ENCODE data around the gene WFS1. TPM values are rescaled to one million over a fixed set of nuclear protein-coding genes. Genes with fewer than 3 reads are reported as not detected.

WFS1 gene
- total RNA-seq, 1 experiment from 2014 or later = 21.5 TPM

DNA sequence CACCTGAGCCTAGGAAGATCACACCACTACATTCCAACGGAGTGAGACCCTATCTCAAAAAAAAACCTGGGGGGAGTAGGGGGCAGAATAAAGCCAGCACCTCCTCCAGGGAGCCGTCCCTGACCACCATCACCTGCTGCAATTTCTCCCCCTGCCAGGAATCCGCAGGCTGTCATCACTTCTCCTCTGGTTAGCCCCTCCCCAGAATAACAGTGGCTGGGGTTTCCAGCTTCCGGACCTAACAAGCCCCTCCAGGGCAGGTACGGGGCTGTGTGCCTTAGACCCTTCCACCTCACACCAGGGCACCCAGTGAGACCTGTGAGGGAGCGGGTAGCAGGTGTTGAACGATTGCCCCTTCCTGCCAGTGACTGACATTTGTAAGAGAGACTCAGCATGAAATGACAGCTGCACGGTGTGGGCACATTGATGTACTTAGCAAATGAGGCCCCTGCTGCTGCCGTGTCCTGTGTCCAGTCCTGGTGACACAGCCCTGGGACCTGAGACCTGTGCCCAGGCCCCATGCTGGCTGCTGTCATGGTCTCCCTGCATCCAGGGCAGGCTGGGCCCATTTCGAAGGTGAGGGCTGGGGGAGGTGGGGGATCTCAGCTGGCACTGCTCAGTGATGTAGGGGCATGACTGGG lies 6.7 kb upstream of the WFS1 start:
- H3K4me1 ChIP-seq (ENCODE audit: control insufficient read depth in 1 of 2, insufficient read depth in 2 of 2, low read length in 2 of 2) = no peaks in the 10 kb centered on the region
- no peaks in the 10 kb centered on the region for H3K9me2 ChIP-seq (ENCODE audit: insufficient read depth)
- H2AFZ ChIP-seq (ENCODE audit: low read depth, low read length, poor library complexity, severe bottlenecking) = no peak overlapping the region
- H3K4me3 ChIP-seq (replicated peaks in 1 of 2; ENCODE audit: low read depth in 1 of 2, low read length in 2 of 2) = no peak overlapping the region
- no peaks in the 10 kb centered on the region for H3K36me3 ChIP-seq (ENCODE audit: control insufficient read depth in 1 of 2, insufficient read depth in 2 of 2, low read length in 2 of 2)
- intact Hi-C loops (cut with micrococcal nuclease) = no loop called here
- no peak overlapping the region for H3K9ac ChIP-seq (ENCODE audit: low read length)
- ATAC-seq (no peak), DNase-seq (ENCODE audit: low read depth, low spot score) (no peak)
- BruUV-seq (replicated peaks) = no TSS peak
- no peak for TF ChIP-seq ELF1 (IDR thresholded peaks at IDR 0.05; ENCODE audit: borderline replicate concordance, low read depth)
- no peak for TF ChIP-seq EGR1 (IDR thresholded peaks at IDR 0.05; ENCODE audit: low read depth)
- TF ChIP-seq, protein P1, sequence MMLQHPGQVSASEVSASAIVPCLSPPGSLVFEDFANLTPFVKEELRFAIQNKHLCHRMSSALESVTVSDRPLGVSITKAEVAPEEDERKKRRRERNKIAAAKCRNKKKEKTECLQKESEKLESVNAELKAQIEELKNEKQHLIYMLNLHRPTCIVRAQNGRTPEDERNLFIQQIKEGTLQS (IDR thresholded peaks at IDR 0.05) = no peak
- TF ChIP-seq SRF (IDR thresholded peaks at IDR 0.05; ENCODE audit: low read depth) = no peak
- no peak for TF ChIP-seq YY1 (IDR thresholded peaks at IDR 0.05; ENCODE audit: extremely low read depth, insufficient replicate concordance, low read depth, low read length)
- TF ChIP-seq EZH2 (IDR thresholded peaks at IDR 0.05) = no peak
- no peak for TF ChIP-seq TCF7L2 (IDR thresholded peaks at IDR 0.05; ENCODE audit: borderline replicate concordance, extremely low read depth, insufficient read depth, insufficient read length)
- TF ChIP-seq EZH2phosphoT487 (IDR thresholded peaks at IDR 0.05; ENCODE audit: borderline replicate concordance) = no peak
- no peak for TF ChIP-seq ZNF274 (IDR thresholded peaks at IDR 0.05; ENCODE audit: low read depth, low read length)
- TF ChIP-seq POLR2A (IDR thresholded peaks at IDR 0.05; ENCODE audit: borderline replicate concordance, extremely low read depth, insufficient read depth, insufficient read length) = no peak
- no peak for TF ChIP-seq RAD21 (IDR thresholded peaks at IDR 0.05; ENCODE audit: low read depth)
- TF ChIP-seq CEBPB (IDR thresholded peaks at IDR 0.05; ENCODE audit: low read depth) = no peak
- no peak for TF ChIP-seq JUND (IDR thresholded peaks at IDR 0.05)
- TF ChIP-seq, protein P2, sequence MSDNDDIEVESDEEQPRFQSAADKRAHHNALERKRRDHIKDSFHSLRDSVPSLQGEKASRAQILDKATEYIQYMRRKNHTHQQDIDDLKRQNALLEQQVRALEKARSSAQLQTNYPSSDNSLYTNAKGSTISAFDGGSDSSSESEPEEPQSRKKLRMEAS (IDR thresholded peaks at IDR 0.05) = no peak
- no peak for TF ChIP-seq CBX3 (IDR thresholded peaks at IDR 0.05; ENCODE audit: low read depth)
- TF ChIP-seq, protein P3, sequence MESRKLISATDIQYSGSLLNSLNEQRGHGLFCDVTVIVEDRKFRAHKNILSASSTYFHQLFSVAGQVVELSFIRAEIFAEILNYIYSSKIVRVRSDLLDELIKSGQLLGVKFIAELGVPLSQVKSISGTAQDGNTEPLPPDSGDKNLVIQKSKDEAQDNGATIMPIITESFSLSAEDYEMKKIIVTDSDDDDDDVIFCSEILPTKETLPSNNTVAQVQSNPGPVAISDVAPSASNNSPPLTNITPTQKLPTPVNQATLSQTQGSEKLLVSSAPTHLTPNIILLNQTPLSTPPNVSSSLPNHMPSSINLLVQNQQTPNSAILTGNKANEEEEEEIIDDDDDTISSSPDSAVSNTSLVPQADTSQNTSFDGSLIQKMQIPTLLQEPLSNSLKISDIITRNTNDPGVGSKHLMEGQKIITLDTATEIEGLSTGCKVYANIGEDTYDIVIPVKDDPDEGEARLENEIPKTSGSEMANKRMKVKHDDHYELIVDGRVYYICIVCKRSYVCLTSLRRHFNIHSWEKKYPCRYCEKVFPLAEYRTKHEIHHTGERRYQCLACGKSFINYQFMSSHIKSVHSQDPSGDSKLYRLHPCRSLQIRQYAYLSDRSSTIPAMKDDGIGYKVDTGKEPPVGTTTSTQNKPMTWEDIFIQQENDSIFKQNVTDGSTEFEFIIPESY (IDR thresholded peaks at IDR 0.05; ENCODE audit: extremely low read depth, insufficient replicate concordance, low read length) = no peak
- no peaks in the 10 kb centered on the region for H4K20me1 ChIP-seq (ENCODE audit: insufficient read depth)
- H3K27ac ChIP-seq (ENCODE audit: low read depth, low read length) = no peak overlapping the region
- H3K27me3 ChIP-seq (ENCODE audit: insufficient read depth, low read length) = peaks cover 7% of the 10 kb centered on the region; the same call in 1 of the 2 replicates
- RAD21 ChIA-PET (ENCODE audit: low non-redundant PET in 1 of 2, low total read pairs in 2 of 2, uncharacterized antibody in 2 of 2, unreplicated experiment in 2 of 2) = interaction anchor here in 1 of 2 experiments (1.1 kb wide), 1 partner anchor 12 kb away, joined by 3 read pairs; no protein-coding TSS in a partner anchor
- no peaks in the 10 kb centered on the region for H3K79me2 ChIP-seq (ENCODE audit: insufficient read depth, low read length)
- no peaks in the 10 kb centered on the region for H3K9me3 ChIP-seq (ENCODE audit: control insufficient read depth in 1 of 2, insufficient read depth in 1 of 2, low read depth in 1 of 2, low read length in 2 of 2)
- H3K4me2 ChIP-seq (ENCODE audit: low read length) = no peak overlapping the region
- CTCF ChIA-PET = interaction anchor here (1.1 to 6.0 kb wide), 4 partner anchors 12 to 71 kb away, joined by 3 to 81 read pairs (median 8); no protein-coding TSS in a partner anchor
- POLR2A ChIA-PET = no interaction called here

All from HCT116 (cell line).